GM12878 (cell line): ENCODE data around the gene MRPL32. TPM values are rescaled to one million over a fixed set of nuclear protein-coding genes. Genes with fewer than 3 reads are reported as not detected.

Experiments
- ASH2L ChIP-seq: fragments of 300-600, 200-600 bp; sonication (generic); IDR thresholded peaks from 2 replicates; pipeline ENCODE4 v1.6.1; 2017; ENCODE audit warnings: low read depth, mild to moderate bottlenecking, borderline replicate concordance
- ATF7 ChIP-seq: fragments of 450-650 bp; IDR thresholded peaks from 2 replicates; pipeline ENCODE4 v1.6.1; 2016; ENCODE audit warnings: low read depth, mild to moderate bottlenecking
- BCL11A ChIP-seq: IDR thresholded peaks from 2 replicates; pipeline ENCODE4 v1.6.1; 2011; ENCODE audit warnings: low read depth, low read length
- BMI1 ChIP-seq: fragments of 450-650 bp; IDR thresholded peaks from 2 replicates; pipeline ENCODE4 v1.6.1; 2016; ENCODE audit warnings: mild to moderate bottlenecking, moderate library complexity, borderline replicate concordance
- CHD2 ChIP-seq: IDR thresholded peaks from 2 replicates; pipeline ENCODE4 v1.6.1; 2011; ENCODE audit warnings: low read depth, low read length, improper control_type of control experiment, borderline replicate concordance
- DPF2 ChIP-seq: fragments of 450-650 bp; IDR thresholded peaks from 2 replicates; pipeline ENCODE4 v1.6.1; 2017; ENCODE audit warnings: mild to moderate bottlenecking
- EGR1 ChIP-seq, 2 experiments: IDR thresholded peaks; 1 replicate in 1 of 2; 2 replicates in 1 of 2; pipeline ENCODE4 v1.6.1; 2011 to 2012; ENCODE audit warnings: low read depth in 2 of 2, low read length in 2 of 2, borderline replicate concordance in 1 of 2, mild to moderate bottlenecking in 1 of 2, moderate library complexity in 1 of 2
- GATAD2B ChIP-seq: fragments of 450-650 bp; conservative IDR thresholded peaks from 2 replicates; pipeline ENCODE4 v1.6.1; 2017; ENCODE audit warnings: low read depth, mild to moderate bottlenecking, moderate library complexity
- HDAC6 ChIP-seq: fragments of 200-600 bp; sonication (generic); IDR thresholded peaks from one replicate; pipeline ENCODE4 v1.8.0; 2017; ENCODE audit warnings: antibody characterized with exemption; ENCODE audit not compliant: unreplicated experiment
- IKZF1 ChIP-seq: fragments of 450-650 bp; conservative IDR thresholded peaks from 2 replicates; pipeline ENCODE4 v1.6.1; 2017; ENCODE audit warnings: antibody characterized with exemption, mild to moderate bottlenecking
- JUND ChIP-seq: IDR thresholded peaks from 2 replicates; pipeline ENCODE4 v1.6.1; 2012; ENCODE audit warnings: low read depth, mild to moderate bottlenecking, low read length, improper control_type of control experiment, moderate library complexity
- KLF5 ChIP-seq: fragments of 450-650 bp; IDR thresholded peaks from 2 replicates; pipeline ENCODE4 v1.6.1; 2014; ENCODE audit warnings: mild to moderate bottlenecking; ENCODE audit not compliant: partially characterized antibody
- LARP7 ChIP-seq: fragments of 450-650 bp; IDR thresholded peaks from 2 replicates; pipeline ENCODE4 v1.6.1; 2017; ENCODE audit warnings: mild to moderate bottlenecking
- MEF2A ChIP-seq: IDR thresholded peaks from 2 replicates; pipeline ENCODE4 v1.6.1; 2011; ENCODE audit warnings: low read depth, mild to moderate bottlenecking, low read length, moderate library complexity; ENCODE audit not compliant: insufficient read depth
- MEF2B ChIP-seq: fragments of 450-650 bp; IDR thresholded peaks from 2 replicates; pipeline ENCODE4 v1.6.1; 2018; ENCODE audit warnings: mild to moderate bottlenecking, moderate library complexity; ENCODE audit not compliant: partially characterized antibody, poor library complexity, severe bottlenecking
- MTA2 ChIP-seq: fragments of 450-650 bp; IDR thresholded peaks from 2 replicates; pipeline ENCODE4 v1.6.1; 2016; ENCODE audit warnings: low read depth, mild to moderate bottlenecking, moderate library complexity
- MYC ChIP-seq: IDR thresholded peaks from 2 replicates; pipeline ENCODE4 v1.6.1; 2011; ENCODE audit warnings: mild to moderate bottlenecking, low read length, moderate library complexity, inconsistent platforms; ENCODE audit not compliant: insufficient read depth, insufficient replicate concordance, insufficient read length, severe bottlenecking
- SIX5 ChIP-seq: IDR thresholded peaks from 2 replicates; pipeline ENCODE4 v1.6.1; 2011; ENCODE audit warnings: mild to moderate bottlenecking, low read depth, low read length, moderate library complexity; ENCODE audit not compliant: severe bottlenecking
- SMAD5 ChIP-seq: IDR thresholded peaks from 2 replicates; pipeline ENCODE4 v1.6.1; 2016; ENCODE audit warnings: antibody characterized with exemption, low read depth
- SP1 ChIP-seq: IDR thresholded peaks from one replicate; pipeline ENCODE4 v1.6.1; 2011; ENCODE audit warnings: low read depth, low read length
- SUZ12 ChIP-seq: fragments of 200-600 bp; sonication (generic); IDR thresholded peaks from one replicate; pipeline ENCODE4 v1.6.1; 2018; ENCODE audit warnings: antibody characterized with exemption, mild to moderate bottlenecking; ENCODE audit not compliant: unreplicated experiment
- polyA plus RNA-seq, 11 experiments: library from polyadenylated mRNA; depleted of rRNA in 4 of 11; unstranded in 6 of 11; stranded (reverse) in 5 of 11; fragments of >200 nt; fragmentation: Nextera tagmentation in 4 of 11; fragmentation: Illumina TruSeq in 1 of 11; extraction: Ambion mirVana in 4 of 11; extraction: Trizol in 1 of 11; gene quantifications; 1 replicate in 1 of 11; 2 replicates in 10 of 11; pipeline versions ENCODE4 v1.2.1 to v1.2.3, GENCODE V29; 2011 to 2016; ENCODE audit warnings: inconsistent platforms in 2 of 11, missing spikeins in 2 of 11, low read depth in 1 of 11
- total RNA-seq, 4 experiments: library from RNA; depleted of rRNA in 3 of 4; stranded (reverse); fragments of >200 nt in 3 of 4; fragmentation: Illumina TruSeq in 1 of 4; extraction: Trizol in 1 of 4; gene quantifications; 2 replicates each; pipeline versions ENCODE4 v1.2.1 to v1.2.3, GENCODE V29; 2013 to 2021
- TF ChIP-seq, protein P1 (sequence below): IDR thresholded peaks from 2 replicates; pipeline ENCODE4 v1.6.1; 2011; ENCODE audit warnings: mild to moderate bottlenecking, low read depth, low read length, moderate library complexity; ENCODE audit not compliant: insufficient replicate concordance
- TF ChIP-seq, protein P2 (sequence below): IDR thresholded peaks from 2 replicates; pipeline ENCODE4 v1.6.1; 2012; ENCODE audit warnings: low read depth, low read length, improper control_type of control experiment
- TF ChIP-seq, protein P3 (sequence below), 3 experiments: IDR thresholded peaks in 2 of 3; conservative IDR thresholded peaks in 1 of 3; 2 replicates each; pipeline ENCODE4 v1.5.1; 2011; ENCODE audit warnings: low read depth in 3 of 3, low read length in 3 of 3, mild to moderate bottlenecking in 3 of 3, control low read depth in 2 of 3, moderate library complexity in 2 of 3, inconsistent platforms in 1 of 3, mixed read lengths in 1 of 3; ENCODE audit not compliant: control insufficient read depth in 2 of 3, insufficient read depth in 1 of 3; ENCODE audit errors: extremely low read depth in 1 of 3
- TF ChIP-seq, protein P4 (sequence below): fragments of 150-350 bp; IDR thresholded peaks from 2 replicates; pipeline ENCODE4 v1.6.1; 2014; ENCODE audit warnings: mild to moderate bottlenecking, low read depth, low read length

Gene MRPL32
- total and polyA plus RNA-seq, 10 of the 15 experiments (the other 5 are each of a cell fraction or from before 2014, with no cell fraction given): 65.3 to 339 (median 112) TPM

DNA sequence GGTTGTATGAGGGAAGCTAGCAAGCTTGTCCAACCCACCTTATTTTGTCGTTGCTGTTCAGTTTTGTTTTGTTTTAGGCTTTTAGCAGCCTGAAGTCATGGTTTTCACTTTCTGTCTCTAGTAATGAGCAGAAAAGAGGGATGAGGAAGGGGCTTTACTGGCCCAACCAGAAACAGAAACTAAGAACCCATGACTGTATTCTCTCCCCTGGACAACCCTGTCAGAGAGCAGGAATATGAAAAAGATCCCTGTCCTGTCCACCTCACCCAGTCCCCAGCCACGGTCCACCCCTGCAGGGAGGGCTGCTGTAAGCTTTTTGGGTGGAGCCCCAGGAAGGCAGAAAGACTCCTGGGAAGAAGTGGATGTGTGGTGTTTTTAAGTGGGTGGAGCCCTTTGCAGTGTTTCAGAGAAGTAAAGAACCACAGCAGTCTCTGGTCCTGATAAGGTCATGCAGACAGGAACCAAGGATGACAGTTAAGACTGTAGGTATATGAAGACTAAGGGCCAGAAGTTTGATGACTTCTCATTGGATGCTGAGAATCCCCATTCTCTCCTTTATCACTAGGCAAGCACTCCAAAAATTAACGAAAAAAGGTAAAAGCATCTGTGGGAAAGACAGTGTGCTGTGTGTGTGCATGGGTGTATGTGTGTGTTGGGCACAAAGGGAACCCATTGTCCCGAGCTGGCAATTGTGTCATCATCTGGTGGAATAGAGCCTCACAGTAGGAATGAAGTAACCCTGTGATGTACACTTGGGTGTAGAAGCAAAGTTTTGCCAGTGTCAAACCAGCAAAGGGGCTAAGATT is 13.8 kb downstream of the MRPL32 start (continued):
- 0 out of 2 replicates have a peak, but pooled peaks have one; percentile 39 for TF ChIP-seq DPF2
- no peak for TF ChIP-seq BCL11A
- TF ChIP-seq MYC: no peak
- no peak for TF ChIP-seq SP1
- TF ChIP-seq, protein P1, sequence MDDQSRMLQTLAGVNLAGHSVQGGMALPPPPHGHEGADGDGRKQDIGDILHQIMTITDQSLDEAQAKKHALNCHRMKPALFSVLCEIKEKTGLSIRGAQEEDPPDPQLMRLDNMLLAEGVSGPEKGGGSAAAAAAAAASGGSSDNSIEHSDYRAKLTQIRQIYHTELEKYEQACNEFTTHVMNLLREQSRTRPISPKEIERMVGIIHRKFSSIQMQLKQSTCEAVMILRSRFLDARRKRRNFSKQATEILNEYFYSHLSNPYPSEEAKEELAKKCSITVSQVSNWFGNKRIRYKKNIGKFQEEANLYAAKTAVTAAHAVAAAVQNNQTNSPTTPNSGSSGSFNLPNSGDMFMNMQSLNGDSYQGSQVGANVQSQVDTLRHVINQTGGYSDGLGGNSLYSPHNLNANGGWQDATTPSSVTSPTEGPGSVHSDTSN: no peak
- TF ChIP-seq, protein P2, sequence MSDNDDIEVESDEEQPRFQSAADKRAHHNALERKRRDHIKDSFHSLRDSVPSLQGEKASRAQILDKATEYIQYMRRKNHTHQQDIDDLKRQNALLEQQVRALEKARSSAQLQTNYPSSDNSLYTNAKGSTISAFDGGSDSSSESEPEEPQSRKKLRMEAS: no peak
- peak; percentile 65; the same call in 1 of the 2 replicates for TF ChIP-seq IKZF1
- no peak for TF ChIP-seq SIX5
- TF ChIP-seq MTA2: peak; percentile 68; the same call in 1 of the 2 replicates
- TF ChIP-seq MEF2B: no peak
- TF ChIP-seq MEF2A: no peak
- TF ChIP-seq JUND: no peak
- TF ChIP-seq ATF7: peak; percentile 58
- TF ChIP-seq CHD2: peak; percentile 38; the same call in 1 of the 2 replicates
- TF ChIP-seq, protein P3, sequence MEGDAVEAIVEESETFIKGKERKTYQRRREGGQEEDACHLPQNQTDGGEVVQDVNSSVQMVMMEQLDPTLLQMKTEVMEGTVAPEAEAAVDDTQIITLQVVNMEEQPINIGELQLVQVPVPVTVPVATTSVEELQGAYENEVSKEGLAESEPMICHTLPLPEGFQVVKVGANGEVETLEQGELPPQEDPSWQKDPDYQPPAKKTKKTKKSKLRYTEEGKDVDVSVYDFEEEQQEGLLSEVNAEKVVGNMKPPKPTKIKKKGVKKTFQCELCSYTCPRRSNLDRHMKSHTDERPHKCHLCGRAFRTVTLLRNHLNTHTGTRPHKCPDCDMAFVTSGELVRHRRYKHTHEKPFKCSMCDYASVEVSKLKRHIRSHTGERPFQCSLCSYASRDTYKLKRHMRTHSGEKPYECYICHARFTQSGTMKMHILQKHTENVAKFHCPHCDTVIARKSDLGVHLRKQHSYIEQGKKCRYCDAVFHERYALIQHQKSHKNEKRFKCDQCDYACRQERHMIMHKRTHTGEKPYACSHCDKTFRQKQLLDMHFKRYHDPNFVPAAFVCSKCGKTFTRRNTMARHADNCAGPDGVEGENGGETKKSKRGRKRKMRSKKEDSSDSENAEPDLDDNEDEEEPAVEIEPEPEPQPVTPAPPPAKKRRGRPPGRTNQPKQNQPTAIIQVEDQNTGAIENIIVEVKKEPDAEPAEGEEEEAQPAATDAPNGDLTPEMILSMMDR (IDR thresholded peaks at IDR 0.05 in 2 of 3, conservative IDR thresholded peaks at IDR 0.05 in 1 of 3; ENCODE audit: control insufficient read depth in 2 of 3, extremely low read depth in 1 of 3, insufficient read depth in 1 of 3, low read depth in 3 of 3, low read length in 3 of 3): no peak
- TF ChIP-seq LARP7: no peak
- TF ChIP-seq KLF5: no peak
- TF ChIP-seq HDAC6: no peak
- no peak for TF ChIP-seq EGR1 (IDR thresholded peaks at IDR 0.05; ENCODE audit: borderline replicate concordance in 1 of 2, low read depth in 2 of 2, low read length in 2 of 2)
- TF ChIP-seq ASH2L: no peak
- TF ChIP-seq, protein P4, sequence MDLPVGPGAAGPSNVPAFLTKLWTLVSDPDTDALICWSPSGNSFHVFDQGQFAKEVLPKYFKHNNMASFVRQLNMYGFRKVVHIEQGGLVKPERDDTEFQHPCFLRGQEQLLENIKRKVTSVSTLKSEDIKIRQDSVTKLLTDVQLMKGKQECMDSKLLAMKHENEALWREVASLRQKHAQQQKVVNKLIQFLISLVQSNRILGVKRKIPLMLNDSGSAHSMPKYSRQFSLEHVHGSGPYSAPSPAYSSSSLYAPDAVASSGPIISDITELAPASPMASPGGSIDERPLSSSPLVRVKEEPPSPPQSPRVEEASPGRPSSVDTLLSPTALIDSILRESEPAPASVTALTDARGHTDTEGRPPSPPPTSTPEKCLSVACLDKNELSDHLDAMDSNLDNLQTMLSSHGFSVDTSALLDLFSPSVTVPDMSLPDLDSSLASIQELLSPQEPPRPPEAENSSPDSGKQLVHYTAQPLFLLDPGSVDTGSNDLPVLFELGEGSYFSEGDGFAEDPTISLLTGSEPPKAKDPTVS: no peak
- TF ChIP-seq GATAD2B: no peak
- no peak for TF ChIP-seq SUZ12
- TF ChIP-seq SMAD5: no peak
- TF ChIP-seq BMI1: no peak
